HEK293 (cell line): ENCODE measurements around the gene GPR17.

Source experiments
- CTCF ChIA-PET: fragments of 350-600 bp; formaldehyde crosslinking; extraction: SDS; loops from one replicate; lab custom pipeline; 2021; ENCODE audit warnings: antibody characterized with exemption; lab: Yijun Ruan, JAX
- POLR2A ChIA-PET: fragments of 300-600 bp; formaldehyde crosslinking; extraction: SDS; loops from one replicate; lab custom pipeline; 2020; ENCODE audit warnings: antibody characterized with exemption, inconsistent platforms; lab: Yijun Ruan, JAX
- H3K27ac ChIP-seq: fragments of 200-500 bp; sonication (Bioruptor generic); 2 replicates; pipeline ENCODE4 v1.5.1; 2014; ENCODE audit warnings: low read depth, low read length, control low read depth, inconsistent platforms; ENCODE audit errors: extremely low read depth
- H3K36me3 ChIP-seq, 2 experiments: fragments of 200-500 bp in 1 of 2; sonication (Bioruptor generic) in 1 of 2; 1 replicate in 1 of 2; 2 replicates in 1 of 2; pipeline ENCODE4 v1.5.1; 2014 to 2017; ENCODE audit warnings: inconsistent platforms in 2 of 2, low read length in 2 of 2; ENCODE audit not compliant: control insufficient read depth in 2 of 2, insufficient read depth in 1 of 2
- H3K4me1 ChIP-seq: fragments of 200-500 bp; sonication (Bioruptor generic); 2 replicates; pipeline ENCODE4 v1.5.1; 2014; ENCODE audit warnings: mild to moderate bottlenecking, low read length, inconsistent platforms; ENCODE audit not compliant: control insufficient read depth, insufficient read depth
- H3K4me3 ChIP-seq: 2 replicates; pipeline ENCODE4 v1.5.1; 2011; ENCODE audit warnings: low read depth, mild to moderate bottlenecking, control low read depth, low read length, moderate library complexity
- H3K9me3 ChIP-seq: fragments of 200-500 bp; sonication (Bioruptor generic); 2 replicates; pipeline ENCODE4 v1.5.1; 2014; ENCODE audit warnings: low read depth, low read length, inconsistent platforms; ENCODE audit not compliant: control insufficient read depth, insufficient read depth
- HOXC10 ChIP-seq: sonication (generic); formaldehyde crosslinking; IDR thresholded peaks from 2 replicates; pipeline ENCODE4 v1.8.1; 2023; ENCODE audit warnings: mild to moderate bottlenecking, missing genetic modification reagents
- KLF10 ChIP-seq: fragments of 450-650 bp; IDR thresholded peaks from 2 replicates; pipeline ENCODE4 v1.5.1; 2018; ENCODE audit warnings: missing biosample characterization, mild to moderate bottlenecking, missing genetic modification characterization
- KLF8 ChIP-seq: fragments of 450-650 bp; formaldehyde crosslinking; IDR thresholded peaks from 2 replicates; pipeline ENCODE4 v1.5.1; 2016; ENCODE audit warnings: missing biosample characterization, missing genetic modification characterization
- MEIS1 ChIP-seq: sonication (generic); formaldehyde crosslinking; IDR thresholded peaks from 2 replicates; pipeline ENCODE4 v1.8.1; 2022; ENCODE audit warnings: missing genetic modification reagents, mild to moderate bottlenecking, borderline replicate concordance
- MZF1 ChIP-seq: fragments of 450-650 bp; formaldehyde crosslinking; IDR thresholded peaks from 2 replicates; pipeline ENCODE4 v1.5.1; 2017; ENCODE audit warnings: missing biosample characterization, missing genetic modification characterization, borderline replicate concordance
- RBAK ChIP-seq: fragments of 450-650 bp; formaldehyde crosslinking; IDR thresholded peaks from 2 replicates; pipeline ENCODE4 v1.5.1; 2016; ENCODE audit warnings: missing biosample characterization, missing genetic modification characterization
- SALL2 ChIP-seq: fragments of 450-650 bp; formaldehyde crosslinking; IDR thresholded peaks from 2 replicates; pipeline ENCODE4 v1.5.0; 2017; ENCODE audit warnings: missing biosample characterization, mild to moderate bottlenecking, missing genetic modification characterization, borderline replicate concordance
- ZFP37 ChIP-seq: fragments of 450-650 bp; formaldehyde crosslinking; IDR thresholded peaks from 2 replicates; pipeline ENCODE4 v1.5.1; 2016; ENCODE audit warnings: missing biosample characterization, missing genetic modification characterization
- ZFP69B ChIP-seq: fragments of 450-650 bp; formaldehyde crosslinking; IDR thresholded peaks from 2 replicates; pipeline ENCODE4 v1.5.1; 2016; ENCODE audit warnings: missing biosample characterization, missing genetic modification characterization
- ZNF23 ChIP-seq: fragments of 450-650 bp; formaldehyde crosslinking; IDR thresholded peaks from 2 replicates; pipeline ENCODE4 v1.5.1; 2016; ENCODE audit warnings: missing biosample characterization, missing genetic modification characterization, borderline replicate concordance
- ZNF26 ChIP-seq: fragments of 450-650 bp; formaldehyde crosslinking; IDR thresholded peaks from 2 replicates; pipeline ENCODE4 v1.5.1; 2016; ENCODE audit warnings: missing biosample characterization, missing genetic modification characterization
- ZNF335 ChIP-seq: fragments of 450-650 bp; formaldehyde crosslinking; conservative IDR thresholded peaks from 2 replicates; pipeline ENCODE4 v1.5.1; 2016; ENCODE audit warnings: missing biosample characterization, missing genetic modification characterization
- ZNF404 ChIP-seq: fragments of 450-650 bp; formaldehyde crosslinking; IDR thresholded peaks from 2 replicates; pipeline ENCODE4 v1.5.1; 2017; ENCODE audit warnings: missing biosample characterization, missing genetic modification characterization
- ZNF433 ChIP-seq: fragments of 450-650 bp; formaldehyde crosslinking; IDR thresholded peaks from 2 replicates; pipeline ENCODE4 v1.5.1; 2016; ENCODE audit warnings: missing biosample characterization, missing genetic modification characterization, low read depth
- ZNF473 ChIP-seq: fragments of 450-650 bp; formaldehyde crosslinking; IDR thresholded peaks from 2 replicates; pipeline ENCODE4 v1.5.1; 2017; ENCODE audit warnings: missing biosample characterization, missing genetic modification characterization
- ZNF501 ChIP-seq: fragments of 450-650 bp; formaldehyde crosslinking; IDR thresholded peaks from 2 replicates; pipeline ENCODE4 v1.5.1; 2016; ENCODE audit warnings: missing biosample characterization, missing genetic modification characterization
- ZNF549 ChIP-seq: fragments of 450-650 bp; IDR thresholded peaks from 2 replicates; pipeline ENCODE4 v1.5.1; 2018; ENCODE audit warnings: missing biosample characterization, missing genetic modification characterization, mild to moderate bottlenecking, inconsistent platforms, moderate library complexity
- ZNF670 ChIP-seq: fragments of 450-650 bp; formaldehyde crosslinking; IDR thresholded peaks from 2 replicates; pipeline ENCODE4 v1.5.1; 2016; ENCODE audit warnings: missing biosample characterization, missing genetic modification characterization, low read depth
- ZNF747 ChIP-seq: fragments of 450-650 bp; formaldehyde crosslinking; IDR thresholded peaks from 2 replicates; pipeline ENCODE4 v1.5.1; 2016; ENCODE audit warnings: missing biosample characterization, missing genetic modification characterization
- ZSCAN16 ChIP-seq: fragments of 450-650 bp; formaldehyde crosslinking; IDR thresholded peaks from 2 replicates; pipeline ENCODE4 v1.5.1; 2016; ENCODE audit warnings: missing biosample characterization, missing genetic modification characterization
- TF ChIP-seq, protein P1 (sequence below): fragments of 450-650 bp; formaldehyde crosslinking; IDR thresholded peaks from 2 replicates; pipeline ENCODE4 v1.5.1; 2016; ENCODE audit warnings: missing biosample characterization, missing genetic modification characterization
- TF ChIP-seq, protein P2 (sequence below): fragments of 450-650 bp; formaldehyde crosslinking; IDR thresholded peaks from 2 replicates; pipeline ENCODE4 v1.5.1; 2016; ENCODE audit warnings: missing biosample characterization, missing genetic modification characterization
- TF ChIP-seq, protein P3 (sequence below): fragments of 450-650 bp; formaldehyde crosslinking; IDR thresholded peaks from 2 replicates; pipeline ENCODE4 v1.5.1; 2016; ENCODE audit warnings: missing biosample characterization, missing genetic modification characterization, borderline replicate concordance

The GPR17 gene

DNA sequence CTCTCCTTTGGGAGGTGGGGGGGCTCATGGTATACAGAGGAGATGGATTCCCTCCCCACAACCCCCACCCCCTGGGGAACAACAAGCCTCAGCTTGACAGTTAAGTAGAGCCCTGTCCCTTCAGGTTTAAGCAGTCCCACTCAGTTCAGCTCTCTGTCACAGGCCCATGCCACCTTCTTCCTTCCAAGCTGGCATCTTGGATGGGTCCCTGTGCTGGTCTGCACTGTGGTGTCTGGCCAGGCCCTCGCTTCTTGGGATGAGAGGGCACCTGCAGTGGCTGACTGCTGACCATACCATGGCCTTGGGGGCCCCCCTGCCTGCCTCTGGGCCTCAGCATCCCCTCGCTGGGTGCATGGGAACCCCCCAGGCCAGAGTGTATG is 20.4 kb upstream of the GPR17 start (continued):
- TF ChIP-seq ZNF501 (tag by site-specific recombination) (no peak), ZFP69B (tag by site-specific recombination) (no peak), MEIS1 (CRISPR knock-in tag) (no peak), KLF10 (no peak), ZNF23 (no peak), ZSCAN16 (tag by site-specific recombination) (no peak)
- TF ChIP-seq, protein P1, sequence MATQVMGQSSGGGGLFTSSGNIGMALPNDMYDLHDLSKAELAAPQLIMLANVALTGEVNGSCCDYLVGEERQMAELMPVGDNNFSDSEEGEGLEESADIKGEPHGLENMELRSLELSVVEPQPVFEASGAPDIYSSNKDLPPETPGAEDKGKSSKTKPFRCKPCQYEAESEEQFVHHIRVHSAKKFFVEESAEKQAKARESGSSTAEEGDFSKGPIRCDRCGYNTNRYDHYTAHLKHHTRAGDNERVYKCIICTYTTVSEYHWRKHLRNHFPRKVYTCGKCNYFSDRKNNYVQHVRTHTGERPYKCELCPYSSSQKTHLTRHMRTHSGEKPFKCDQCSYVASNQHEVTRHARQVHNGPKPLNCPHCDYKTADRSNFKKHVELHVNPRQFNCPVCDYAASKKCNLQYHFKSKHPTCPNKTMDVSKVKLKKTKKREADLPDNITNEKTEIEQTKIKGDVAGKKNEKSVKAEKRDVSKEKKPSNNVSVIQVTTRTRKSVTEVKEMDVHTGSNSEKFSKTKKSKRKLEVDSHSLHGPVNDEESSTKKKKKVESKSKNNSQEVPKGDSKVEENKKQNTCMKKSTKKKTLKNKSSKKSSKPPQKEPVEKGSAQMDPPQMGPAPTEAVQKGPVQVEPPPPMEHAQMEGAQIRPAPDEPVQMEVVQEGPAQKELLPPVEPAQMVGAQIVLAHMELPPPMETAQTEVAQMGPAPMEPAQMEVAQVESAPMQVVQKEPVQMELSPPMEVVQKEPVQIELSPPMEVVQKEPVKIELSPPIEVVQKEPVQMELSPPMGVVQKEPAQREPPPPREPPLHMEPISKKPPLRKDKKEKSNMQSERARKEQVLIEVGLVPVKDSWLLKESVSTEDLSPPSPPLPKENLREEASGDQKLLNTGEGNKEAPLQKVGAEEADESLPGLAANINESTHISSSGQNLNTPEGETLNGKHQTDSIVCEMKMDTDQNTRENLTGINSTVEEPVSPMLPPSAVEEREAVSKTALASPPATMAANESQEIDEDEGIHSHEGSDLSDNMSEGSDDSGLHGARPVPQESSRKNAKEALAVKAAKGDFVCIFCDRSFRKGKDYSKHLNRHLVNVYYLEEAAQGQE (tag by site-specific recombination) = no peak
- TF ChIP-seq, protein P2, sequence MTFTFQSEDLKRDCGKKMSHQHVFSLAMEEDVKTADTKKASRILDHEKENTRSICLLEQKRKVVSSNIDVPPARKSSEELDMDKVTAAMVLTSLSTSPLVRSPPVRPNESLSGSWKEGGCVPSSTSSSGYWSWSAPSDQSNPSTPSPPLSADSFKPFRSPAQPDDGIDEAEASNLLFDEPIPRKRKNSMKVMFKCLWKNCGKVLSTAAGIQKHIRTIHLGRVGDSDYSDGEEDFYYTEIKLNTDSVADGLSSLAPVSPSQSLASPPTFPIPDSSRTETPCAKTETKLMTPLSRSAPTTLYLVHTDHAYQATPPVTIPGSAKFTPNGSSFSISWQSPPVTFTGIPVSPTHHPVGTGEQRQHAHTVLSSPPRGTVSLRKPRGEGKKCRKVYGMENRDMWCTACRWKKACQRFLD (tag by site-specific recombination) = no peak

DNA sequence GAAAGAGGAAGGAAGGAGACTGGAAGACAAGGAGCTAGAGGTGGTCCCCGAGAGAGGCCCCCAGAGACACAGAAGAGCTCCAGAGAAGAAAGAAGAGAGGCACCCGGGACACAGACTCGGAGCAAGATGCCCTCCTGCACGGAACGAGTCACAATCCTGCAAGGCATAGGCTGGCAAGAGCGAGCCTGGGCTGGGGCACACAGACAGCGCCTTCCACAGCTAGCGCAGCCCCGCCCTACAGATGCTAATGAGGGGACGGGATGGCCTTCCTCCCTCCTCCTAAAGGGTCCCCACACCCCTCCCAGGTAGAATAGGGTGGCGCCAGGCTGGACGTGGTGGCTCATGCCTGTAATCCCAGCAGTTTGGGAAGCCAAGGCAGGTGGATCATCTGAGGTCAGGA is 19.8 kb upstream of the GPR17 start:
- CTCF ChIA-PET = no interaction called here
- no peak for TF ChIP-seq ZNF473 (tag by site-specific recombination)
- TF ChIP-seq, protein P3, sequence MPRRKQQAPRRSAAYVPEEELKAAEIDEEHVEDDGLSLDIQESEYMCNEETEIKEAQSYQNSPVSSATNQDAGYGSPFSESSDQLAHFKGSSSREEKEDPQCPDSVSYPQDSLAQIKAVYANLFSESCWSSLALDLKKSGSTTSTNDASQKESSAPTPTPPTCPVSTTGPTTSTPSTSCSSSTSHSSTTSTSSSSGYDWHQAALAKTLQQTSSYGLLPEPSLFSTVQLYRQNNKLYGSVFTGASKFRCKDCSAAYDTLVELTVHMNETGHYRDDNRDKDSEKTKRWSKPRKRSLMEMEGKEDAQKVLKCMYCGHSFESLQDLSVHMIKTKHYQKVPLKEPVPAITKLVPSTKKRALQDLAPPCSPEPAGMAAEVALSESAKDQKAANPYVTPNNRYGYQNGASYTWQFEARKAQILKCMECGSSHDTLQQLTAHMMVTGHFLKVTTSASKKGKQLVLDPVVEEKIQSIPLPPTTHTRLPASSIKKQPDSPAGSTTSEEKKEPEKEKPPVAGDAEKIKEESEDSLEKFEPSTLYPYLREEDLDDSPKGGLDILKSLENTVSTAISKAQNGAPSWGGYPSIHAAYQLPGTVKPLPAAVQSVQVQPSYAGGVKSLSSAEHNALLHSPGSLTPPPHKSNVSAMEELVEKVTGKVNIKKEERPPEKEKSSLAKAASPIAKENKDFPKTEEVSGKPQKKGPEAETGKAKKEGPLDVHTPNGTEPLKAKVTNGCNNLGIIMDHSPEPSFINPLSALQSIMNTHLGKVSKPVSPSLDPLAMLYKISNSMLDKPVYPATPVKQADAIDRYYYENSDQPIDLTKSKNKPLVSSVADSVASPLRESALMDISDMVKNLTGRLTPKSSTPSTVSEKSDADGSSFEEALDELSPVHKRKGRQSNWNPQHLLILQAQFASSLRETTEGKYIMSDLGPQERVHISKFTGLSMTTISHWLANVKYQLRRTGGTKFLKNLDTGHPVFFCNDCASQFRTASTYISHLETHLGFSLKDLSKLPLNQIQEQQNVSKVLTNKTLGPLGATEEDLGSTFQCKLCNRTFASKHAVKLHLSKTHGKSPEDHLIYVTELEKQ = no peak
- no peak for TF ChIP-seq ZNF747 (tag by site-specific recombination)
- no peak for TF ChIP-seq SALL2 (tag by site-specific recombination)
- no peak for TF ChIP-seq KLF8 (tag by site-specific recombination)
- no peak for TF ChIP-seq ZNF335 (tag by site-specific recombination)
- TF ChIP-seq RBAK (tag by site-specific recombination) = no peak
- TF ChIP-seq MZF1 (tag by site-specific recombination) = no peak
- no peak for TF ChIP-seq ZNF670 (tag by site-specific recombination)
- TF ChIP-seq ZNF433 (tag by site-specific recombination) = no peak
- no peak for TF ChIP-seq ZNF404 (tag by site-specific recombination)
- TF ChIP-seq ZFP37 (tag by site-specific recombination) = no peak
- TF ChIP-seq HOXC10 (CRISPR knock-in tag) = no peak
- no peak for TF ChIP-seq ZNF549 (tag by site-specific recombination)
- no peak for TF ChIP-seq ZNF26 (tag by site-specific recombination)
- TF ChIP-seq, all 188 proteins: peak for 0
- POLR2A ChIA-PET = no interaction called here
- H3K9me3 ChIP-seq = no peaks in the 10 kb centered on the region
- no peaks in the 10 kb centered on the region for H3K4me1 ChIP-seq
- H3K4me3 ChIP-seq = no peak overlapping the region
- no peaks in the 10 kb centered on the region for H3K36me3 ChIP-seq
- H3K27ac ChIP-seq = no peak overlapping the region
